ENCODE data around the gene RGS11. TPM values are rescaled to one million over a fixed set of nuclear protein-coding genes. Genes with fewer than 3 reads are reported as not detected.

Gene RGS11
- total and polyA plus RNA-seq, 2 of the 4 experiments (the other 2 are of a cell fraction) = under 0.01 to 0.48 TPM

DNA sequence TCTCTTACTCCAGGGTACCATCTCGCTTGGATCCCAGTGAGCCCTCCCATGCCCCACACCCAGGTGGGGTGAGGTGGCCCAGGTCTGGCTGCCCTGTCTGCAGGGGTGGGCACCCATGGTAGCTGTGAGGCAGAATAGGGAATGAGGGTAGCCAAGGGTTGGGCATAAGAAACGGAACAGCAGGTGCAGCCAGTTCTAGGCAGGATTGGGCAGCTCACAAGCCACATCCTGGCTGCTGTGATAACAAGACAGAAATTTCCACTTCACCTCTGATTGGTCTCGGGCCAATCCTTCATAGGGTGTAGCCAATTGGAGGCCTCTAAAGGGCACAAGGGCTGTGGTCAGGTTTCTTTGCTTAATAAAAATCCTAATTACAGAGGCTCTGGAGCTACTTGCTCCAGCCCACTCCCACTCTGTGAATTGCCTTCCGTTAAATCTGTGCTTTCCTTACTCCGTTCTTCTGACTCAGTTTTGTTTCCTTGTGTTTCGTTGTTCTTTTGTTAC, 3.2 kb upstream of the RGS11 start:
- ChIA-PET POLR2A (ENCODE audit: unreplicated experiment) (no interaction called here), CTCF (no interaction called here)
- Histone ChIP-seq H2AFZ (replicated peaks; ENCODE audit: low read length, poor library complexity) (no peak overlapping the region), H2BK15ac (ENCODE audit: low read depth, low read length) (no peak overlapping the region), H3K27me3 (ENCODE audit: control insufficient read depth, insufficient read depth, low read length) (peaks cover 50% of the 10 kb centered on the region), H2BK120ac (ENCODE audit: low read depth, low read length) (no peak overlapping the region), H4K20me1 (ENCODE audit: insufficient read depth, low read length) (no peaks in the 10 kb centered on the region; the same call in 1 of the 2 replicates), H2BK20ac (ENCODE audit: low read depth, low read length) (no peak overlapping the region), H3K27ac (ENCODE audit: insufficient read depth, low read length) (no peak overlapping the region), H3K18ac (ENCODE audit: low read depth, low read length) (no peak overlapping the region), H4K5ac (ENCODE audit: low read depth, low read length) (no peak overlapping the region), H3K56ac (ENCODE audit: extremely low read depth, insufficient read depth, low read length) (no peak overlapping the region), H4K91ac (ENCODE audit: insufficient read depth, low read depth, low read length) (no peak overlapping the region), H3K4me2 (ENCODE audit: low read depth, low read length) (no peak overlapping the region), H3K4ac (ENCODE audit: low read depth, low read length) (no peak overlapping the region), H3K36me3 (ENCODE audit: control insufficient read depth, insufficient read depth, low read length) (no peaks in the 10 kb centered on the region), H3K9ac (ENCODE audit: low read depth, low read length) (no peak overlapping the region), H2BK5ac (ENCODE audit: low read depth, low read length, poor library complexity, severe bottlenecking) (no peak overlapping the region), H3K79me1 (ENCODE audit: low read depth in 1 of 2, low read length in 2 of 2) (no peaks in the 10 kb centered on the region), H2AK5ac (ENCODE audit: low read depth, low read length) (no peak overlapping the region), H4K8ac (ENCODE audit: low read depth in 2 of 2, low read length in 2 of 2) (no peak overlapping the region), H3K23ac (ENCODE audit: low read depth, low read length) (no peak overlapping the region), H3K9me1 (ENCODE audit: insufficient read depth, low read length) (no peaks in the 10 kb centered on the region), H3K4me3 (ENCODE audit: insufficient read depth, low read depth, low read length) (no peak overlapping the region), H3K14ac (replicated peaks; ENCODE audit: low read depth, low read length) (no peak overlapping the region), H2AK9ac (replicated peaks; ENCODE audit: low read depth, low read length, poor library complexity) (no peak overlapping the region), H3K9me3 (ENCODE audit: control insufficient read depth, insufficient read depth, low read length) (no peaks in the 10 kb centered on the region), H3K4me1 (ENCODE audit: control insufficient read depth, insufficient read depth, low read length) (peaks cover 3% of the 10 kb centered on the region; the same call in 1 of the 2 replicates)
- no peak for TF ChIP-seq RFX5 (IDR thresholded peaks at IDR 0.05; ENCODE audit: low read depth, low read length)
- TF ChIP-seq MAZ (IDR thresholded peaks at IDR 0.05; ENCODE audit: borderline replicate concordance, low read depth, low read length) = no peak
- TF ChIP-seq, protein P1, sequence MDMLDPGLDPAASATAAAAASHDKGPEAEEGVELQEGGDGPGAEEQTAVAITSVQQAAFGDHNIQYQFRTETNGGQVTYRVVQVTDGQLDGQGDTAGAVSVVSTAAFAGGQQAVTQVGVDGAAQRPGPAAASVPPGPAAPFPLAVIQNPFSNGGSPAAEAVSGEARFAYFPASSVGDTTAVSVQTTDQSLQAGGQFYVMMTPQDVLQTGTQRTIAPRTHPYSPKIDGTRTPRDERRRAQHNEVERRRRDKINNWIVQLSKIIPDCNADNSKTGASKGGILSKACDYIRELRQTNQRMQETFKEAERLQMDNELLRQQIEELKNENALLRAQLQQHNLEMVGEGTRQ (IDR thresholded peaks at IDR 0.05; ENCODE audit: low read depth, low read length) = no peak
- no peak for TF ChIP-seq SMC3 (IDR thresholded peaks at IDR 0.05; ENCODE audit: low read depth, low read length)
- no peak for TF ChIP-seq FOS (IDR thresholded peaks at IDR 0.05; ENCODE audit: low read depth, low read length)
- TF ChIP-seq POLR2A (IDR thresholded peaks at IDR 0.05; ENCODE audit: low read depth, low read length) = no peak
- TF ChIP-seq MAFK (IDR thresholded peaks at IDR 0.05; ENCODE audit: low read depth, low read length) = no peak
- in situ Hi-C loops (cut with MboI; ENCODE audit: low sequenced_read_pairs) = no loop called here
- no peak for ATAC-seq (ENCODE audit: low read depth)
- BruUV-seq (replicated peaks) = no TSS peak
- peak; percentile 17 for DNase-seq
- intact Hi-C loops (cut with micrococcal nuclease) = no loop called here
- 47% methylated on average over 2 of the region's 6 CpGs; no CpG with 5 or more reads in 1 of the 2 experiments for WGBS, 2 experiments (ENCODE audit: extremely low coverage in 2 of 2, insufficient read length in 1 of 2)
- dilution Hi-C loops (cut with HindIII; ENCODE audit: low sequenced_read_pairs, unreplicated experiment) = no loop called here
